GM10847 (cell line): Measurements from ENCODE around the gene MFSD6.

Experiments used
- POLR2A ChIP-seq: IDR thresholded peaks from 2 replicates; pipeline ENCODE4 v1.6.1; 2011; ENCODE audit not compliant: insufficient read length; ENCODE audit errors: extremely low read depth

The MFSD6 gene

GRCh38 chr2:190417045-190417842 lies 9.1 kb downstream of the MFSD6 start:
- no peak for TF ChIP-seq POLR2A

- no peak for TF ChIP-seq POLR2A
These were observed 10.6 kb downstream of the MFSD6 start for GRCh38 chr2:190418727-190419126.

- no peak for TF ChIP-seq POLR2A
These were observed 12.6 kb downstream of the MFSD6 start for GRCh38 chr2:190420801-190421200.

GRCh38 chr2:190425221-190425866 lies 17.2 kb downstream of the MFSD6 start:
- TF ChIP-seq POLR2A = no peak

GRCh38 chr2:190425883-190426658 lies 17.9 kb downstream of the MFSD6 start:
- TF ChIP-seq POLR2A = no peak

GRCh38 chr2:190431907-190432306 lies 23.8 kb downstream of the MFSD6 start:
- no peak for TF ChIP-seq POLR2A

GRCh38 chr2:190432567-190433231 lies 24.5 kb downstream of the MFSD6 start:
- no peak for TF ChIP-seq POLR2A

GRCh38 chr2:190435031-190435670 lies 27.0 kb downstream of the MFSD6 start:
- TF ChIP-seq POLR2A = no peak

- no peak for TF ChIP-seq POLR2A
These were observed 28.4 kb downstream of the MFSD6 start for GRCh38 chr2:190436557-190436956.

- TF ChIP-seq POLR2A = no peak
These were observed 32.0 kb downstream of the MFSD6 start for GRCh38 chr2:190440113-190440512.

- TF ChIP-seq POLR2A = no peak
These were observed 33.4 kb downstream of the MFSD6 start for GRCh38 chr2:190441564-190441963.

- TF ChIP-seq POLR2A = no peak
These were observed 34.9 kb downstream of the MFSD6 start for GRCh38 chr2:190443055-190443454.

- TF ChIP-seq POLR2A = no peak
These were observed 35.8 kb downstream of the MFSD6 start for GRCh38 chr2:190443778-190444481.

- no peak for TF ChIP-seq POLR2A
These were observed 36.8 kb downstream of the MFSD6 start for GRCh38 chr2:190444976-190445375.
